HT1080 (cell line): ENCODE data around the gene SREBF2. TPM values are rescaled to one million over a fixed set of nuclear protein-coding genes. Genes with fewer than 3 reads are reported as not detected.
"Not testable (repeated sequence)": the region's sequence is repeated elsewhere in the genome, so short reads cannot be mapped to it uniquely, and the experiment has no call there.

Experiments
- DNase-seq: peaks from one replicate; pipeline ENCODE4 v3.0.0-alpha.2; 2015; ENCODE audit warnings: low read depth
- total RNA-seq: library from RNA; depleted of rRNA; stranded (reverse); fragments of >200 nt; shearing (Covaris generic); gene quantifications from 2 replicates; pipeline ENCODE4 v1.2.3, GENCODE V29; 2014

The SREBF2 gene
- total RNA-seq, 1 experiment from 2014 or later = 75.9 TPM

DNA sequence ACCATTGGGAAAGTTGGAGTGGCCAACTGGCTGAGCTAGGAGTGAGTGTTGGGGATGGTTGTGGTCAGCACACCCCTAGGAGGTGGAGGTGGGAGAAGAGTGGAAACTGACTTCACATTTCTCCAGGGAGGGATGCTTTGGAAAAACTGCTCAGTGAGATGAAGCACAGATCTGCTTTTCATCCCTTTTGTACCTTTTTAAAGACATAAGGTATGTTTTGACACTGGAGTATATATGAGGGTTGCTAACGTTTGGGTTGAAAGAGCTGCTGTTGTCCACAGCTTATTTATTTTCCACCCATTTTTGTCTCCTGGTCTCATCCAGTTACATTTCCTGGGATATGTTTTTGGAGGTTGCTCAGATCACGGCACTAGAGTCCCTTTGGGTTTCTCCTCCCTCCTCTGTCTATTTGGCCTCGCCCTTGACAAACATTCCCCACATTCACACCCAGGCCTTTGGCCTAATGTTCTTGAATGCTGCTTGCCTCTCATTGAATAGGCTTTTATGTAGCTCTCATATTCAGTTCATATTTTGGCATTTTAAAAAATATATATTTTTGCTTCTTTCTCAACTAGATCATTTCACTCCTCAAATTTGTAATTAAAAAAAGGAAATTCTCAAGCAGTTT lies 8.3 kb downstream of the SREBF2 start:
- no peak for DNase-seq

DNA sequence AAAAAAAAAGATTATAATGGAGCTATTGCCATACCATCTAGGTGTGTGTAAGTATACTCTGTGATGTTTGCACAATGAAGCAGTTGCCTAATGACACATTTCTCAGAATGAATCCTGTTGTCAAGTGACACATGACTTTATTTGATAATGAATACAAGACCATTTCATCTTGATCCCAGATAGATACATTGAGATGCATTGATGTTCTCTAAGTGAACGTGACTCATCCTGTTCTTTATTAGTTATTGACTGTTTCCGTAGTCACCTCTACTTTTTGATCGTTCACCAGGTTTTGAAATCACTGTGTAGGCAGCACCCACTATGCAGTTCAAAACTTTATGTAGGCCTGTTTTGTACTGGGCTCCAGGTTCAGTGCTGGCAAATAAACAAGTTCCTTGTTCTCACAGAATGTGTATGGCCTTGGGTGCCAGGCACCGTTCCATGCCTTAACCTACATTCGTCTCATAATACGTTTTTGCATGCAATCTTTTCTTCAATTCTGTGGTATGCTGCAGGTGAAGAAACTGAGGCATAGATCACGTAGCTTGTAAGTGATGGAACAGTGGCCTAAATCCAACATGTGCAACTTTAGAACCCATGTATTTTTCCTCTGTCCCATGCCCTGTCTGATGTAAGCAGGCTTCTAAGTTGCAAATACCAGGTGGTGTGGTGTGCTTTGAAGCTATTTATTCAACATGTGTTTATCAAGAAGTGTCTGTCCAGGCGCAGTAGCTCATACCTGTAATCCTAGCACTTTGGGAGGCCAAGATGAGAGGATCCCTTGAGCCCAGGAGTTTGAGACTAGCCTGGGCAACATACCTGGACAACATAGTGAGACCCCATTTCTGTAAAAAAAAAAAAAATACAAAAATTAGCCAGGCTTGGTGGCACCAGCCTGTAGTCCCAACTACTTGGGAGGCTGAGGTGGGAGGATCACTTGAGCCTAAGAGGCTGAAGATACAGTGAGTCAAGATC lies 10.4 kb downstream of the SREBF2 start:
- DNase-seq = no peak

DNA sequence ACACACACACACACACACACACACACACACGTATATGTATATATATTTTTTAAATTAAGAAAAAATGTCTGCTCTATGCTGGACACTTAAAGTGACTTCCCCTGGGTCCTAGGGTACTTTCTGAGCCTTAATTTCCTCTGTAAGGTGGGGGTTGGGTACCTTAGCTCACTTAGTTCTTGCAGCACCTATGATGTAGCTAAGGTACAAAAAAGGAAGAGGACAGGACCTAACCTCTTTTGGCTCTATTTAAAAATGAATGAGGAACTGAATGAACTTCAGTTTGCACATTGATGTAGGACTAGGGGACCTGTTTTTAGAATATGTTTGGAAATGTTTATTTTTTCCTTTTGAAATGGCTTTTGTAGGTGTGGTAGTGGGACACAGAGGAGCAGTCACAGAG lies 11.1 kb downstream of the SREBF2 start:
- no peak for DNase-seq

DNA sequence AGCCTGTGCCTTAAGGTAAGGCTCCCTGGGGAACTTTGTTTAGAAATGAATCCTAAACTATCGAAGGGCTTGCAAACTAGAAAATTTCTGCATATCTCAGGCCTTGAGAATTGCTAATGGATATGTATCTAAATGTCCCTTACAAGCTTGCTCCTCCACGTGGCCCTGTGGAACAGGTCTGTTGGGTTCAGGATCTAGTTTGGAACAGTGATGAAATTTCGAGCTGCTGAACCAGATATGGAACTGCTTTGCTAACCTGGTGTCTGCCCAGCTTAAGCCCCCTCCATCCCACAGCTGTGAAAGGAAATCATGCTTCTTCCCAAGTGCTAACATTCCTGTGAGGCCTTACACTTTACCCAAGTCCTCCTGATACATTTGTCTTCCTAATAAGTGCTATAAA lies 11.6 kb downstream of the SREBF2 start:
- no peak for DNase-seq

DNA sequence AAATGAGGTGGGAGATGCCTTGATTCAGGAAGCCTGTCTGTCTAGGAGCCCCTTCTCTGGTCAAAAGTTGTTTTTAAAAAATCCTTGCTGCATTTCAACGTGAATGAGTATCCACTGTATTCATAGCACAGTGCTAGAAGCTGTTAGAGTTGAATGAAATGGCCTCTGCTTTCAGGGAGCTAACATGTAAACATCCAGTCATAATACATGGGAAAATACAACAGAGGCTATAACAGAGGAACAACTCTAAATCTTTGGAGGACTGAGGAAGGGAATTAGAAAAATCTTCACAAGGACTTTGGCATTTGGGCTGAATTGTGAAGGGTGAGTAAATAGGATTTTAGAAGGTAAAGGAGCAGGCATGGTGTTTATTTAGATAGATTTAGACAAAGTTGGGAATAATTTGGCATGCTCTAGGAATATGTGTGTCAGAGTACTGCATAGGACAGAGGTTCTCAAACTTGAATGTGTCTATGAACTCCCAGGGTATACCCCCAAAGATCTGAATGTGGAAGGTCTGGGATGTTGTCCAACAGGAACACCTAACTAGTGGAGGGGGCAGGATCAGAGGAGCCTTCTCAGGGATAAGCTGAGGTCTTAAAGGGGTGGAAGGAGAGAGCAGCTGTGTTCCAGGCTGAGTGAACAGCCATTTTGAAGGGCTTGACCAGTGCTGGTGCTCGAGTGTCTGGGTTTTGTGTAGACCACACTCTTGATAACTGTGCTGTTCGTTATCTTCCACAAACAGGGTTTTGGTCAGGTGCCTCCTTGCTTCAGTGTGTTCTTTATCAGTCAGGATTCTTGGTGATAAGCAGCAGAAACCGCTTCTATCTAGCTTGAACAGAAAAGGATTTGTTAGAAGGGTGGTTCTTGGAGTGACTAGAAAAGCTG lies 12.7 kb downstream of the SREBF2 start:
- DNase-seq = no peak

DNA sequence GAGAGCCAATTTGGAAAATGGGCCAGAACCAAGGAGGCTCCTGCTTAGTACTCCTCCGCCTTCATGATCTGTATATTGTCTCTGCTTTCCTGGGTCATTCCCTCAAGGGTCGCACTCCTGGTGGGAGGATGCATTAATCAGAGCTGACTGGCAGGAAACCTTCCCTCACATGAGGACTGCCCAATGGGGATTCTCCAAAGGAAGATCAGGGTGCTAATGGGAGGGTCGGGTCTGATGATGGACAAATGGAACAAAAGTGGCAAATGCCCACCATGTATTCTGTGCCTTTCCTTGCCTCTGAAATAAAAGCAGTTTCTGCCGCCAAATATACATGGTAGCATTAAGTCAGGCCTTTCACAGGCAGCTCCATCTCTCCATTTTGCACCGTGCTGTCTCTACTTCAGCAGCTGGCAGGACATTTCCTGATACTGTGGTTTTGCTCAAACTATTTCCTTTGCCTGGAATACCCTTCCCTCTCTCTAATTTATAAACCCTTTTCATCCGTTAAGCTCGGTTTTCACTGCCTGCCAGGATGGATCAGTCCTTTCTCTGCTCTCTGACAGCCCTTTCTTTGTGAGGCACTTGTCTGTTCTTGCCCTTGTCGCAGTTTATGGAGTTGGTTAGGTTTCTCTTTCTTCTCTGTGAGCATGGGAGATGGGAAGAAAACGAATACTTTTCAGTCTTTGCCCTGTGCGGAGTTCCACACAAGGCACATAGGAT lies 13.5 kb downstream of the SREBF2 start:
- no peak for DNase-seq

DNA sequence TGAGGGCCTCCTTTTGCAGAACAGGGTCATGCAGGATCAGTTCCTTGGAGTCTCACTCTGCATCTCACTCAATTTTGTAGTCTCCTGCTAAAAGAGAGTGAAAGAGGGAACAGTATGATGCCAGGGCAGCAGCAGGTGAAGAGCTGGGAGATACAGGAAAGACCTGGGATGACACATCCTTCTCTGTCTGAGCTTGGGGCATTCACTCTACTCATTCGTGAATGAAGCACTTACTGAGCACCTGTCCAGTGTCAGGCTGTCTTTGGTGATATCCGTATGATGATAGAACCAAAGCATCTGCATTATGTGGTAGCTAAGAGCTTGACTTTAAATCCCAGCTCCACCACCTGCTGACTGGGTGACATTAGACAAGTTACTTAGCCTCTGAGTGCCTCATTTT lies 14.4 kb downstream of the SREBF2 start:
- no peak for DNase-seq

DNA sequence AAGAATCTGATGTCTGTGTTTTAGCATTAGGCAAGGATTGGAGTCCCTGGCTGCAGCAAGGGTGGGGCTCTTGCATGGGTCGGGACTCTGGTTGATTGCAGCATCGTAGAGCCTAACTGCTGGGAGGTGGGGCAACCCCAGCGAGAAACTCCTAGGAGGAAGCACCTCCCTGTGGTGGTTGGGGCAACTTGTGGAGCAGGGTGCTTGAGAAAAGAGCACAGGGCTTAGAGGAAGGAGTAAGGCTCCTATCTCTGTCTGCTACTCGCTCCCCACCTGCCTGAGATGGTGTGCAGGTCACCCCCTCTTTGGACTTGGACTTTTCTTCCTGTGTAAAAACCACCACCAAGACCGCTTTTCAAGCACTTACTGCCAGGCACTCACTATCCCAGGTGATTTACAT lies 15.6 kb downstream of the SREBF2 start:
- DNase-seq = no peak

DNA sequence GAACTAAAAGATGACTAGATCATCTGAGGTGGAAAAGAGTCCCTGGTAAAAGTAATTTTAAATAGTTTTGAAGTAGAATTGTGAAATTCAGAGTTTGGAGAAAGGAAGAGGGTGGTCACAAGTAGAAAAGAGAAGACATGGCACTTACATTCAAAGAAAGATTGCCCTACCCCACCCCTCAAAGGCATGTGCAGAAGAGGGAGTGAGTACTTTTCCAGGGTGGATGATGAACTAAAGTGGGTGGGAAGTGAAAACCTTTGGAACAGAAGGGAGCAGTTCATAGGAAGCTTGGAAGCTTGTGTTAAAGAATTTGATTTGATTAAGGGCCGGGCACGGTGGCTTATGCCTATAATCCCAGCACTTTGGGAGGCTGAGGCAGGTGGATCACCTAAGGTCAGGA lies 23.6 kb downstream of the SREBF2 start:
- DNase-seq = no peak

DNA sequence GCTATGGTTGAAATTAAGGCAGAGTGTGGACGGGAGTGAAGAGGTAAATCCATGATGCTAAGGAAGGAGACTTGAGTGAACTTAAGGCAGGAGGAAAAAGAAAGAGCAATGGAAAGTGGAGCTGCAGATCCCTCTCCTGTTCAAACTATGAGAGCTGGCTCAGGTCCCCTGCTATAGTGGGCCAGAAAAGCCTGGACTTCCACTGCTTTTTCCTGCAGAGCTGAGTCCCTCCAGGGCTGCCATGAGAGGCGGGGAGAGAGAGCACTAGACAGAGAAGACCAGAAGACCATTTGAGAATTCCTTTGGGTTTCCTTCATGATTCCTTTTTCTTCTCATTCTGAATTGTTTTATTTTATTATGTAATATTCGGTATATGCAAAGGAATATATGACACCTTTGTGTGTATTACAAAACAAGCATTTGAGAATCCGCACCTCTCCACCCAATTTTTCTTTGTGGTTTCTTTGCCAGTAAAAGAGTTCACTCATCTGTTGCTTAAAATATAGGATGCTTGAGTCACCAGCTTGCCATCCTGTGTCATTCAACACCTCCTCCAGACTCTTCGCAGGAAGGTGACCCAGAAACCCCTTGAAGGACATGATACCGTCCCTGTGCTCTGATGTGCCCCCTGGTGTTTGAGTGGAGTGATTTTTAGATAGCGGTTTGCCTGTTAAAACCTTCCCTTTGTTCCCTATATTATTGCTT lies 24.4 kb downstream of the SREBF2 start:
- peak; percentile 89 for DNase-seq

DNA sequence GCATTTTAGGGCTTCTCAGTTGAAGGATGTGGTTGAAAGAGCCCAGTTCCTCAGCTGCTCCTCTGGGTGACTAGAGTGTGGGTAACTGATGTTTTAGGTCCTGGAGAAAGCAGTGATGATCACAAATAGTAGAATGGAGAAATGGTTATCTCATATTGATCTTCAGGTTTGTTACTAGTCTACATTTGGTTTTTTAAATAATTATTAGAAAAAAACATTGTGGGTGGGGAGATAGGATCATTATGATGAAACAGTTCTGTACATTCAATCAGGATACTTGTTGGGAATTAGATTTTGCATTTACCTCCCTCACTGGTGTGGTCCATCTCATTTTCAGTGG lies 24.9 kb downstream of the SREBF2 start:
- no peak for DNase-seq

DNA sequence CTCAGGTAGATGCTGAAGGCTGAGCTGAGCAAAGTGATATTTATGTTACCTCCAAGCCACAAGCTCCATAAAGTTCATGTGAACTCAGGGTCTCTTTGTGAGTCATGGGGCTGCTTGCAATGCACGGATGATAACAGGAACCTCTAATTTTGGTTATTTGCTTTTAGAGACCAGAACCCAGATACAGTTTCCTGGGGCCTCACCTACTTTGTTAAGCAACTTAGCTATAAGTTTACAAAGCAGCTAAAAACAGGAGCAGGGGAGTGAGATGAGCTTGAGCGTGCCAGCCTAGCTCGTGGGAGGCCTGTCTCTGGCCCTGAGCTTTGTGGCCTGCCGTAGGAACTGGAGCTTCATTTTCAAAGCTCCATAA lies 29.2 kb downstream of the SREBF2 start:
- DNase-seq = no peak

DNA sequence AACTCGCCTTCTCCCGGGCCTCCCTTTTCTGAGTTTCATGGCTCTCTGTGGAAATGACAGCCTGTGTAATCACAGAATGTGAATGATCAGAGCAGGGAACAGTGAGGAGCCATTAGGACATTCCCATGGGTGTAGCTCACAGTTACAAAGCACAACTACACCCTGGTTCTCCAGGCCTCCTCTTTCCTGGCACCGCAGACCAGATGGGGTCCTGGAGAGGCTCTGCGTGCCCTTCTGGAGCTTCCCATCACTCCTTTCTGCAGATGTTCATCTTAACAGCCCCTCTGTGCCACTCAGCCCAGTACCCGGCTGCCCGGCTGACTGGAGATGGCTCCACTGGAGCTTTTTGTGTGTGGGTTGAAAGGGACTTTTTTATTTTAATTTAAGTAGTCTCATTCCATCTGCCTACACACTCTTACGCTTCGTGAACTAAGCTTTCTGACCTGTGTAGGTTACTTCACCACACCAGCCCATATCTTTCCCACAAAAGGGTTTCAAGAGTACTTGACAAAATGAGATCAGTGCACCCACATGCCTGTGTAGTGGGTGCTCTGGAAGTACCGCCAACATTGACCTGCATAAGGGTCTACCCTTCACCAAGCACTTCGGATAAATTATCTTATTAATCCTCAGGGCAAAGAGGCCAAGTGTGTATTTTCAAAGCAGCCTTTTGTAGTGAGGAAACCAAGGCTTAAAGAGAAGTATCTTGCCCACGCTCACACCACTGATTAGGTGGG lies 29.8 kb downstream of the SREBF2 start:
- DNase-seq = no peak

DNA sequence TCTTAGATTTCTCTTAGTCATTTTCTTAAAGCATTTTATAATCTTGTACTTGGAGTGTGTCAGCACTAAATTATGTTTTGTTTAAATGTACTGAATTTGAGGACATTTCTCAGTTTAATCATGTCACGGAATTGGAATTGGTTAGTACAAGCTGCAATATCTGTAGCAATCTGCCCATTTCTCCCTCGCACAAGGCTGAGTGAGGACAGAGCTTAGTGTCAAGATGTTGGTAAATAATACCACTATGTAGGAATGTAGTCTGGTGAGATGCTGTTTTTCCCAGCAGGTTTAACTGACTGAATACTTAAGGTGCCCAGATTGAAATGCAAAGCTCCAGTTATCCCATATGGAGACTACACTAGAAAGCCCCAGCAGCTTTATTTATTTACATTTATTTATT lies 30.6 kb downstream of the SREBF2 start:
- DNase-seq = no peak

DNA sequence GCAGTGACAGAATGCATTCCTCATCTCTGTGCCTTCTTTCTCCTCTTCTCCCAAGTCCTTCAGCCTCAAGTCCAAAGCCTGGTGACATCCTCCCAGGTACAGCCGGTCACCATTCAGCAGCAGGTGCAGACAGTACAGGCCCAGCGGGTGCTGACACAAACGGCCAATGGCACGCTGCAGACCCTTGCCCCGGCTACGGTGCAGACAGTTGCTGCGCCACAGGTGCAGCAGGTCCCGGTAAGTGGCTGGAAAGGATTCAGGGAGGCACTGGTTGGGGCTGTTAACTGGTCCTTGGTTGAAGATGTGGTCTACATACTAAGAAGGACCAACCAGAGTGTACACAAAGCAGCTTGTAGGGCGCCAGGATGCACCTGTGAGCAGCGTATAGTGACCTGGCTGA lies 35.7 kb downstream of the SREBF2 start:
- DNase-seq = no peak

DNA sequence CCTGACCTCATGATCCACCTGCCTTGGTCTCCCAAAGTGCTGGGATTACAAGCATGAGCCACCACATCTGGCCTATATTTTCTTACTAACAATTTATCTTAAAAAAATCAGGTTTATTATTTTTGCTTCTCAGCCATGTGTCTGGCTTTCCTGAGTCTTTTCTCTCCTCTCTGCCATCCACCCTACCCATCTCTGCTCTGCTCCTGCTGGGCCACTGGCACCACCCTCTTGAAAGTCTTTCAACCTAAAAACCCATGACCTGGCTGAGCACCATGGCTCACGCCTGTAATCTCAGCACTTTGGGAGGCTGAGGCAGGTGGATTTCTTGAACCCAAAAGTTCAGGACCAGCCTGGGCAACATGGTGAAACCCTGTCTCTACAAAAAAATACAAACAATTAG lies 37.2 kb downstream of the SREBF2 start:
- not testable (repeated sequence) for DNase-seq

DNA sequence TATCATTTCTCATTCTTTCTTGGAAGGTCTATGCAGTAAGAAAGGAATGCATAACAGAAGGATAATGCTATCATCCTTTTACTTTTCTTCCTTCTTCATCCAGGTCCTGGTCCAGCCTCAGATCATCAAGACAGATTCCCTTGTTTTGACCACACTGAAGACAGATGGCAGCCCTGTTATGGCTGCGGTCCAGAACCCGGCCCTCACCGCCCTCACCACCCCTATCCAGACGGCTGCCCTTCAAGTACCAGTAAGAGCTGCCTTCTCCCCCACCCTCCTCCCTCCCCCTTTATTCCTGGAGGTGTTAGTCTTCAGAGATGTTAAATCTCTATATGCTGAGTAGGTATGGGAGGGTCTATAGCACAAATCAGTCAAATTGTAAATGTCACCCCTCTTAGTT lies 37.9 kb downstream of the SREBF2 start:
- no peak for DNase-seq

DNA sequence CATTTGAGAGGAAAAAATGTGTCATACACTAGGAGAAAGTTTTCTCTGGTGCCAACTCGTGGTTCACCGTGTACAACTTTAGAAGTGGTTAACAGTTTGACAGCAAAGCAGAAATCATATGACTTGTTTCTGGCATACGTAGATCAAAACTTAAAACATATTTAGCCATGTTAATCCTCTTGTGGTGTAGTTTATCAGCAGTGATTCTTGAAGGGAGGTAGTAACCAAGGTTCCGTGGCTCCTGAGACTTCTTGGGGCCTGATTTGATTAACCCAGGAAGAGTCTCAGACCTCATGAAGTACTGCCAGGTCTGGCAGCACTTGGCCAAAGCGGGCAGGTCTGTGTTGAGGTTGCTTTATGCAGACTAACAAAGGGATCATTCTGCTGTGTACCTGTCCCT lies 40.5 kb downstream of the SREBF2 start:
- DNase-seq = no peak

DNA sequence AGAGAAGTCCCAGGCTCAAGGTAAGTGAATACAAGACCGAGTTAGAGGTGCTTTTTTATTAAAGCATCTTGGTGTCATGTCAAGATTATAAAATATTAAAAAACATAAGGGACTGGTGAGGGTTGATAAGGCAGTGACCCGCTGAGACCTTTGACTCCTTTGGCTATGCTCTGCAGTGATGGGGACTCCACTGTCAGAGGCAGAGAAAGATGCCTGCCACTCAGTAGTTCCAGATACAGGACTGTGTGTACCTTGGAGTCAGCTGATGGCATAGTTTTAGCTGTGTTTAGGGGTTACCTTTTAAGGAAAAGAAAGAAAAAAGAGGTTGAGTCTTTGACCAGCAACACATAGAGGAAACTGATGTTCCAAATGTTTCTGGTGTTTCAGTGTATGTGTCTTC lies 41.2 kb downstream of the SREBF2 start:
- DNase-seq = no peak
